GM12801 (cell line): ENCODE data around the gene CACNA1H.

Experiments
- TF ChIP-seq, protein P1 (sequence below): IDR thresholded peaks from one replicate; pipeline ENCODE4 v1.5.1; 2011; ENCODE audit warnings: control low read depth; ENCODE audit not compliant: insufficient read length; ENCODE audit errors: extremely low read depth

Gene CACNA1H

DNA sequence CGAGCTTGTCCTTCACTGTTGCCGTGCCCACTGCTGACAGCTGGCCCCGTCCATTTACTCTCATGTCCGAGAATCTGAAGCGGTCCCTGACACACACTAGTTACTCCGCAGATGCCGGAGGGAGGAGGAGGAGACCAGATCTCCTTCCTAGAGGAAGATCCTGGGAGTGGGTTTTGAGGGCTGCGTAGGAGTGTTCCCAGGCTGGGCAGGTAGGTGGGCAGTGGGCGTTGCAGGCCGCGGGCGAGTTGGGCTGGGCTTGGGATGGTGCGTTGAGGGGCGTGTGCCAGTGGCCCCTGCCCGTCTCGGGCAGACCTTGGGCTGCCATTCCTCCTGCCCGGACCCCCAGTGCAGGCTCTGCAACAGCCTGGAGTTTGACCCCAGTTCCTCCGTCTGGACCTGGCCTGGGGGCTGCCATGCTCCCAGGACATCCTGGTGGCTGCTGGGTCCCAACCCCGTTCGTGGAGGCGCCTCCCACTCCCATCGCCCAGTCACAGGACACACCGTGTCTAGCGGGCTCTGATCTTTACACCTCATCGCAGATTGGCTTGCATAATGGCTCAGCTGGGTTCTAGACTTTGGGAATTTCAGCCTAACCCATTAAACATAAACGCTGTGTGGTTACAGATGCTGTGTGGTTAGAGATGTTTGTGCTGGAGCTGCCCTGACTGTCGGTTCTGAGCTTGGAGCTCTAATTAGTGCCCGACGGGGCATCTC is 22.8 kb downstream of the CACNA1H start:
- TF ChIP-seq, protein P1, sequence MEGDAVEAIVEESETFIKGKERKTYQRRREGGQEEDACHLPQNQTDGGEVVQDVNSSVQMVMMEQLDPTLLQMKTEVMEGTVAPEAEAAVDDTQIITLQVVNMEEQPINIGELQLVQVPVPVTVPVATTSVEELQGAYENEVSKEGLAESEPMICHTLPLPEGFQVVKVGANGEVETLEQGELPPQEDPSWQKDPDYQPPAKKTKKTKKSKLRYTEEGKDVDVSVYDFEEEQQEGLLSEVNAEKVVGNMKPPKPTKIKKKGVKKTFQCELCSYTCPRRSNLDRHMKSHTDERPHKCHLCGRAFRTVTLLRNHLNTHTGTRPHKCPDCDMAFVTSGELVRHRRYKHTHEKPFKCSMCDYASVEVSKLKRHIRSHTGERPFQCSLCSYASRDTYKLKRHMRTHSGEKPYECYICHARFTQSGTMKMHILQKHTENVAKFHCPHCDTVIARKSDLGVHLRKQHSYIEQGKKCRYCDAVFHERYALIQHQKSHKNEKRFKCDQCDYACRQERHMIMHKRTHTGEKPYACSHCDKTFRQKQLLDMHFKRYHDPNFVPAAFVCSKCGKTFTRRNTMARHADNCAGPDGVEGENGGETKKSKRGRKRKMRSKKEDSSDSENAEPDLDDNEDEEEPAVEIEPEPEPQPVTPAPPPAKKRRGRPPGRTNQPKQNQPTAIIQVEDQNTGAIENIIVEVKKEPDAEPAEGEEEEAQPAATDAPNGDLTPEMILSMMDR: no peak

DNA sequence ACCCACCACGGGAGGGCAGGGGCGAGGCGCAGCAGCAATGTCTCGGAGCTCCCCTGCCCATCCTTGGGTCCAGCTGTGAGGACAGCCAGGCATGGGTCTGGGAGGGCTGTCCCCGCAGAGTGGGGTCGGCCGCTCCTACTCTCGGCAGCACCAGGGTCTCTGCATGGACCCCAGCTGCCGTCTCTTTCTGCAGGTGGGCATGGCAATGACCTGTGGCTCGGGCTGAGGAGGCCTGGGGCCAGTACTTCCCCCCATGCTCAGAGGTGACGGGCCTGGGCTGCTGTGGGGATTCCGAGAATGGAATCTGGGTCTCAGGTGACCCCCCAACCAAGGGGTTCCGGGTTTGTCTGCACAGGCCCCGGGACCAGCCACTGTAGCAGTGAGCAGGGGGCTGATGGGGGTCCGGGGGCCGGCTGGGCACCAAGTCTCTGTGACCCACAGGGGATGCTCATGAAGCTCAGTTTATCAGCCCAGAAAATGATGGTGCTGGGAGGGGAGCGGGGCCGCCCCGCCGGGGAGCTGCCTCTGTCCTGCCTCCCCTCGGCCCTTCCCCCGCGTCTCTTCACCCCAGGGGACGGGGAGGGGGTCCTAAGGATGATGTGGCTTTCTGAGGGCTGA is 23.5 kb downstream of the CACNA1H start:
- TF ChIP-seq, protein P1: no peak

DNA sequence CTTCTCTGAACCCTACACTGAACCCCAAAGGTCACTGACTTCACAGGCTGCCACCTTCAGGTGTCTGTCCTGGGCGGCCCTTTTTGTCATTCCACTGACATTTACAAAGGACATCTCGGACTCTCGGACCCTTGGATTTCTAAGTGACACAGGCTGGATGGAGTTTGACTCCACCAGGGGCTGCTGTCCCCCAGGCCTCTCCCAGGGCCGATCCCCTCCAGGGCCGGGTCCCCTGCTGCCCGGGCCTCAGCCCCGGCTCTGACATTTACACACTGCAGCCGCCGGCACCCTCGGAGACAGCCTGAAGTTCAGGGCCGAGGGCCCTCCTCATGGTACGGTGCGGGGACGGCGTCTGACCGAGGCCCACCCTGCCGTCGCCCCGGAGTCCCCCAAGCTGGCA is 24.1 kb downstream of the CACNA1H start:
- TF ChIP-seq, protein P1: no peak

DNA sequence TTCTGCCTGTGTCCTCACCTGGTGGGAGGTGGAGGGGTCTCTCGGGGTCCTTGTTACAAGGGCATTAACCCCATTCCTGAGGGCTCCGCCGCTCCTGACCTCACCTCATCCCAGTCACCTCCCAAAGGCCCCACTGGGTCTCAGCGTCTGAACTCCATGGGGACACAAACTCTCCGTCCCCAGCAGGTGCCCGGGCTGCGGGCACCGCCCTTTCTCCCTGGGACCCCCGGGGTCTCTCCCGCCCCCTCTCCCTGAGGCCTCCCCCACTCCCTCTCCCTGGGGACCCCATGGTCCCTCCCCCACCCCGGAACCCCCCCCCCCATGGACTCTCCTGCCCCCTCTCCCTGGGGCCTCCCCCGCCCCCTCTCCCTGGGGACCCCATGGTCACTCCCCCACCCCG is 24.8 kb downstream of the CACNA1H start:
- TF ChIP-seq, protein P1: no peak

DNA sequence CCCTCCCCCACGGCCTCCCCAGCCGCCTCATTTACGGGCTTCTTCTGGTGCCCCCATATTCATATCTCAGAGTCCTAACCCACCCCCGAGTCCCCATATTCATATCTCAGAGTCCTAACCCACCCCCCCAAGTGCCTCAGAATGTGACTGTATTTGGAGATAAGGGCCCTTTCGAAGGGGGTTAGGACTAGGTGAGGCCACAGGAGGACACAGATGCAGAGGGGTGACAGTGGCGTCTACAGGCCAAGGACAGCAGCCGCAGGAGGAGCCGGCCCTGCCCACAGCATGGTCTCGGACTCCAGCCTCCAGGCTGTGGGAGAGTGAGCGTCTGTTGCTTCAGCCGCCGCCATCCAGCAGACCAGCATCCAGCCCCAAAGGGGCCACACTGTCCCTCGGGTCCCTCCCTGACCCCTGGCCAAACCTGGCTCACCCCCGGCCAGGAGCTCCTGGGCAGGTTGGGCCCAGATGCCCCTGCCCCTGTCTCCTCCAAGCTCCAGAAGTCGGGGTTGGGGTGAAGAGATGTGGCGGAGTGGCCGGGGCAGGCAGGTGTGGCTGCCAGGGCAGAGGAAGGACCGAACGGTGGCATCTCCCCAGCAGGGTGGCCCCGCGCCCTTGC is 25.5 kb downstream of the CACNA1H start:
- TF ChIP-seq, protein P1: no peak

DNA sequence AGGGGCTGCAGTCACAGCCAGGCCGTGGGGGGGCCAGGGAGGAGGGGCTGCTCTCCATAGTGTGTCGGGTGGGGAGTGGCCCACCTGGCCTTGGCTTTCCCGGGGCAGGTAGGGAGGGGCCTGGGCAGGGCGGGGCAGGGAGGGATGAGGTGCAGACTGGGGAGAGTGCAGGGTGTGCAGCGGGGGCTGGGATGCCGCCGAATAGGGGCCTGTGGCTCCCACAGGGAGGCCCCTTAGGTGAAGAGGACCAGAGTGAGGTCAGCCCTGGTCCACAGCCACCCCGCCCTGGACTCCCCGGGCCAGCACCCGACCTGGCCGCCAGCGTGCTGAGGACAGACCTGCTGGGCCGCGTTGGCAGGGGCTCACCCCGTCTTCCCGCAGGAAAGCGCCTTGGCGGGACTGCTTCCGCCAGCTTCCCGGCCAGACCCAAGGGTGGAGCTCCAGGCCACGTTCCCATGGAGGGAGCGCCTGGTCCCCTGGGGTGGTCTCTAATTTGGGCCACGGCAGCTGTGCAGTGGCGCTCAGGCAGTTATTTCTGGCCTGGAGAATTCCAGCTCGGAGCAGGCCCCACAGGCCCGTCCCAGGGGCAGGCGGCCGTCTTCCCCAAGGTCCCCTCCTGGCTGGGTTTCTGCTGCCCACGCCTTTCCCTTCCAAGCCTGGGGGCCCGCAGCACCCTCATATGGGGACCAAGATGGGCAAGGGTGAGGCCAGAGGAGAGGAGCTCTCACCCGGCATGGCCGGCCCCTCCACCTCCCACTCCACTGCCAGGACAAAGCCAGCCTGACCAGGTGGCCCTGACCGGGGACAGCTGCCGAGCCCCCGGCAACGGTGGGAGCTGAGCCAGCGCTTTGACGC is 27.9 kb downstream of the CACNA1H start:
- TF ChIP-seq, protein P1: no peak
